ENCODE measurements around the gene ANAPC15. TPM values are rescaled to one million over a fixed set of nuclear protein-coding genes. Genes with fewer than 3 reads are reported as not detected.

Gene ANAPC15
- total RNA-seq, 1 donor from 2014 or later = 31.8 TPM

DNA sequence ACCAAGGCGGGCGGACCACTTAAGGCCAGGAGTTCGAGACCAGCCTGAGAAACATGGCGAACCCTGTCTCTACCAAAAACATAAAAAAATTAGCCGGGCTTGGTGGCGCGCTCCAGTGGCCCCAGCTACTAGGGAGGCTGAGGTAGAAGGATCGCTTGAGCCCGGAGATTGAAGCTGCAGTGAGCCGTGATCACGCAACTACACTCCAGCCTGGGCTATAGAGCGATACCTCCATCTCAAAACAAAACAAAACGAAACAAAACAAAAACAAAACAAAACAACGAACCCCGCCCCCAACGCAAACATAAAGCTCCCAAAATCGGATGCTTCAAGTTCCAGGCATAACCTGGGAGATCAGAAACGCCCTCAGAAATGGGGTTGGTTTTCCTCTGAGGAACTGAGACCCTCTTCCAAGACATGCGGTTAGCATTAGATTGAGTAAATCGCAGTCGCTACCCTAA lies 31.3 kb downstream of the ANAPC15 start:
- Histone ChIP-seq H3K4me3 (ENCODE audit: low read depth, low read length) (peak overlapping the region; percentile 68), H3K27me3 (ENCODE audit: control insufficient read depth, insufficient read depth, low read length) (no peaks in the 10 kb centered on the region), H3K36me3 (ENCODE audit: control insufficient read depth, insufficient read depth, low read length) (no peaks in the 10 kb centered on the region)
- DNase-seq (ENCODE audit: low read depth) = no peak
- TF ChIP-seq, protein P1, sequence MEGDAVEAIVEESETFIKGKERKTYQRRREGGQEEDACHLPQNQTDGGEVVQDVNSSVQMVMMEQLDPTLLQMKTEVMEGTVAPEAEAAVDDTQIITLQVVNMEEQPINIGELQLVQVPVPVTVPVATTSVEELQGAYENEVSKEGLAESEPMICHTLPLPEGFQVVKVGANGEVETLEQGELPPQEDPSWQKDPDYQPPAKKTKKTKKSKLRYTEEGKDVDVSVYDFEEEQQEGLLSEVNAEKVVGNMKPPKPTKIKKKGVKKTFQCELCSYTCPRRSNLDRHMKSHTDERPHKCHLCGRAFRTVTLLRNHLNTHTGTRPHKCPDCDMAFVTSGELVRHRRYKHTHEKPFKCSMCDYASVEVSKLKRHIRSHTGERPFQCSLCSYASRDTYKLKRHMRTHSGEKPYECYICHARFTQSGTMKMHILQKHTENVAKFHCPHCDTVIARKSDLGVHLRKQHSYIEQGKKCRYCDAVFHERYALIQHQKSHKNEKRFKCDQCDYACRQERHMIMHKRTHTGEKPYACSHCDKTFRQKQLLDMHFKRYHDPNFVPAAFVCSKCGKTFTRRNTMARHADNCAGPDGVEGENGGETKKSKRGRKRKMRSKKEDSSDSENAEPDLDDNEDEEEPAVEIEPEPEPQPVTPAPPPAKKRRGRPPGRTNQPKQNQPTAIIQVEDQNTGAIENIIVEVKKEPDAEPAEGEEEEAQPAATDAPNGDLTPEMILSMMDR (IDR thresholded peaks at IDR 0.05; ENCODE audit: insufficient read depth, low read length, poor library complexity, severe bottlenecking) = no peak

DNA sequence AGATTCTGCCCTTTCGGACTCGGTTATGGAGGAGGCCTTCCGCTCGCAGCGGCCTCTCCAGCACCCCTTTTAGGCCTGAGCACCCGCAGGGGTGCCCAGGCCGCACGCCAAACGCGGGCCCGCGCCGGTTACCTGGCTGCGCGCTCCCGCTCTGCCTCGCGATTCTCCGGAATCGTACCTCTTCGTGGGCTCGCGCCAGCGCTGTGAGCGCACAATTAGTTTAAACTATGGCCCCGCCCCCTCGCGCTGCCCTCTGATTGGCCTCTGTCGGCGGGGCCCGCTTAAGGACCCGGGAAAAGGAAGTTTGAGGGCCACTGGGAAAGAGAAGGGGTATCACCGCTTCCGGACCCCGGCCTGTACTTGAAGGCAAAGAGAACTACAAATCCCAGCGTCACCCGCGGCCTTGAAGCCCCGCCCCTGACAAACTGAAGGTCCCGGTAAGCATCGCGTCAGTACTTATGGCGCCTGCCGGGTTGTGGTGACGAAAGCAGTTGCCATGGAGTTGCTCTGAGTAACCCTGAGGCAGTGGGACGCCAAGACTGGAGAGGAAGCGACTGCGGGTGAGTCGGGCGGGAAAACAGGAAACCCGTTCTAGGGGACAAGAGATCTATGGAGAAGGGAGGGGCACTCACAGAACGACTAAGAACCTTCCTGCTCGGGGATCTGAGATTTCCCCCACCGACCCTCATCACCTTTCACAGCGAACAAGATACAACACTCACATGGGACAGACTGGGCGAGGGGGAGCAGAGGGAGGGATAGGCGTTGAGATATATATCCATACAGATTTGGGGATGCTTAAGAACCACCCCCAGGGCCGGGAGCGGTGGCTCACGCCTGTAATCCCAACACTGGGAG lies 31.9 kb downstream of the ANAPC15 start, which contains the start of the genes LRRC51 and NUMA1:
TSS of gene LRRC51 (plus strand) at position 525 of the 858 bp plus-strand sequence. CDS start 8,234 bp downstream, outside the sequence.
TSS of gene NUMA1 (minus strand) at position 217 of the 858 bp plus-strand sequence. CDS start 44,599 bp downstream, outside the sequence.
- Histone ChIP-seq H3K4me3 (ENCODE audit: low read depth, low read length) (peak within 1 kb of the TSS; percentile 89), H3K36me3 (ENCODE audit: control insufficient read depth, insufficient read depth, low read length) (no peaks in the 10 kb centered on the region), H3K27me3 (ENCODE audit: control insufficient read depth, insufficient read depth, low read length) (no peaks in the 10 kb centered on the region)
- peak; percentile 100 for DNase-seq (ENCODE audit: low read depth)
- TF ChIP-seq, protein P1 (IDR thresholded peaks at IDR 0.05; ENCODE audit: insufficient read depth, low read length, poor library complexity, severe bottlenecking) = no peak

DNA sequence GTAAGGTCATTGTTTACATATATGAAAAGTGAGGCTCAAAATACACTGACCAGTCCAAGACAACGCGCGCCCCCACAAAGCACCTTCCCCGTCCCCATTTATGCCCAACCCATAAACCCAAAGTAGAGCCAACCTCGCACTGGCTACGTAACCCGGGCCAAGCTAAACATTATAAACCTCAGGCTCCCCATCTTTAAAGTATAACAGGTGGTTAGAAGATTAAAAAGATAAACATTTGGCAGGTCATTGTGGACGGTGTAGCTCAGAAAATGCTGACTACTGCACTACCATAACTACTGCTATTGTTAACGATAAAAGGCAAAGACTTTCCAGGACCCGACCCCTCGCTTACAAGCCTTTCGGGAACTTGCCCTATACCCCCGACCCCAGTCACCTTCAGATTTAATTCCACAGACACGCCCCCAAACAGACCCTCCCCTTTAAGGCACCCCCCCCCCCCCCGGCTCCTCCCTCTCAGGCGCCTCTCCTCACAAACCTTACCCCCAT lies 32.6 kb downstream of the ANAPC15 start:
- Histone ChIP-seq H3K27me3 (ENCODE audit: control insufficient read depth, insufficient read depth, low read length) (no peaks in the 10 kb centered on the region), H3K36me3 (ENCODE audit: control insufficient read depth, insufficient read depth, low read length) (no peaks in the 10 kb centered on the region), H3K4me3 (ENCODE audit: low read depth, low read length) (peak overlapping the region; percentile 89)
- TF ChIP-seq, protein P1 (IDR thresholded peaks at IDR 0.05; ENCODE audit: insufficient read depth, low read length, poor library complexity, severe bottlenecking) = no peak
- no peak for DNase-seq (ENCODE audit: low read depth)

DNA sequence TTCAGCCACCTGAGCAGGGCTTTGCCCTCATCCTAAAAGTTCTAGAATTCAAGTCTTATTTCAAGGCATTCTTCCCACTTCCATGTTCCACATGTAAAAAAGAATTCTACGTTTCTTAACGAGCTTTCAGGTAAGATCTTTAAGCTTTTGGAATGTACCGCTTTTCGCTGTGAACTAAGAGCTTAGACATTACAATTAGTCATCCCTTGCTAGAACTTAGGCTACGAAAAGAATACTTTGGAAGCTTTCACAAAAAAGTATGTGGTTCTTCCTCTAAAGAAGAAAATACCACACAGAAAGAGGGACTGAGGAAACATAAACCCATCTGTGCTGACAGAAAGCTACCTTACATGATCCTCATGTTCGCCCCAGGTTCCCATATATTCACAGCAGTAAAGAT lies 34.0 kb downstream of the ANAPC15 start:
- no peak for DNase-seq (ENCODE audit: low read depth)
- H3K4me3 ChIP-seq (ENCODE audit: low read depth, low read length) = peak overlapping the region; percentile 89
- TF ChIP-seq, protein P1 (IDR thresholded peaks at IDR 0.05; ENCODE audit: insufficient read depth, low read length, poor library complexity, severe bottlenecking) = no peak

DNA sequence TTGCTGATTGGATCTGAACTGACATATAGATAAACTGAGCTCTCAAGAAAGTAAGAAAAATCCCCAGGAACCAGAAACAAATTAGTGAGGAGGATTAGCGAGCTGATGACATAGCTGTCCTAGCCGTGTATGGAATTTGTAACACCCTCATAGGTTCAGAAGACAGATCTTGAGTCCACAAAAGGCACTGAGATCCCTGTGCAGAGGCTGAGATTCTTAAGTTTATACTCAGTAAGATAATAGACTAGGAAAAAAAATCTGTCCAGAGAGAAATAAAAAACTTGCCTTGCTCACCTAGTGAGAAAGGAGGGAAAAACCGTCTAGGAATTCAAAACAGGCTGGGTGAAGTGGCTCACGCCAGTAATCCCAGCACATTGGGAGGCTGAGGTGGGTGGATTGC lies 36.7 kb downstream of the ANAPC15 start:
- TF ChIP-seq, protein P1 (IDR thresholded peaks at IDR 0.05; ENCODE audit: insufficient read depth, low read length, poor library complexity, severe bottlenecking) = no peak
- DNase-seq (ENCODE audit: low read depth) = no peak
- Histone ChIP-seq H3K27me3 (ENCODE audit: control insufficient read depth, insufficient read depth, low read length) (no peaks in the 10 kb centered on the region), H3K4me3 (ENCODE audit: low read depth, low read length) (no peak overlapping the region), H3K36me3 (ENCODE audit: control insufficient read depth, insufficient read depth, low read length) (no peaks in the 10 kb centered on the region)

More for the DNA sequence above, 34.0 kb downstream of the ANAPC15 start:
- Histone ChIP-seq H3K36me3 (ENCODE audit: control insufficient read depth, insufficient read depth, low read length) (no peaks in the 10 kb centered on the region), H3K27me3 (ENCODE audit: control insufficient read depth, insufficient read depth, low read length) (no peaks in the 10 kb centered on the region)
